ENCODE data around the gene PSMB11.

The PSMB11 gene

DNA sequence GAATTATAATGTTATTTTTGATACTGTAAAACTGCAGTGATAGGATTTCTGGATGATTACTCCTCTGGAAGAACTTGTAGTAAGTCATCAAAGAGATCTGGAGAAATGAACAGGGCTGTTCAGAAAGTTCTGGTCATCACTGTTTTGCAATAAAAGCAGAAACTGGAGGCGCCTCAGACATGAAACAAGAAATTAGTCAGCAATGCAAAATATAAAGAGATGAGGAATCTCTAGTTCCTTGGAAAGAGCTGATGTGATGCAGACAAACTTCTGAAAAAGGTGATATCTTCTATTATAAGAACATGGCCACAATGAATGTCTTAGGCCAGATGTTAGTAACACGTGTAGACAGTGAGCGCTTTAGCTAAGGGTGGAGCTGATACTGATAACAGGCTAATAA is 43.4 kb downstream of the PSMB11 start:
- DNase-seq (ENCODE audit: low spot score): no peak

DNA sequence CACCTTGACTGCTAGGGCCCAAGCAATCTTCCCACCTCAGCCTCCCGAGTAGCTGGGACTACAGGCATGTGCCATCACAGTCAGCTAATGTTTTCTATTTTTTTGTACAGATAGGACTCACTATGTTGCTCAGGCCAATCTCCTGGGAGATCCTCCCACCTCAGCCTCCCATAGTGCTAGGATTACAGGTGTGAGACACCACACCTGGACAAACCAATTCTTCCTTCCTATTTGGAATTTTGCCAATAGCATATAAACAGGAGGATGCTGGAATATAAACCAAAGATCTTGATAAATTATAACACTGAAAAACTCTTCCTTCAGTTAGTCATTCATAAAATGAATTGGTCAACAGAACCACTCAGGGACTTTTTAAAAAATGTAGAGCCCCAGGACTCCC is 44.6 kb downstream of the PSMB11 start:
- no peak for DNase-seq (ENCODE audit: low spot score)

DNA sequence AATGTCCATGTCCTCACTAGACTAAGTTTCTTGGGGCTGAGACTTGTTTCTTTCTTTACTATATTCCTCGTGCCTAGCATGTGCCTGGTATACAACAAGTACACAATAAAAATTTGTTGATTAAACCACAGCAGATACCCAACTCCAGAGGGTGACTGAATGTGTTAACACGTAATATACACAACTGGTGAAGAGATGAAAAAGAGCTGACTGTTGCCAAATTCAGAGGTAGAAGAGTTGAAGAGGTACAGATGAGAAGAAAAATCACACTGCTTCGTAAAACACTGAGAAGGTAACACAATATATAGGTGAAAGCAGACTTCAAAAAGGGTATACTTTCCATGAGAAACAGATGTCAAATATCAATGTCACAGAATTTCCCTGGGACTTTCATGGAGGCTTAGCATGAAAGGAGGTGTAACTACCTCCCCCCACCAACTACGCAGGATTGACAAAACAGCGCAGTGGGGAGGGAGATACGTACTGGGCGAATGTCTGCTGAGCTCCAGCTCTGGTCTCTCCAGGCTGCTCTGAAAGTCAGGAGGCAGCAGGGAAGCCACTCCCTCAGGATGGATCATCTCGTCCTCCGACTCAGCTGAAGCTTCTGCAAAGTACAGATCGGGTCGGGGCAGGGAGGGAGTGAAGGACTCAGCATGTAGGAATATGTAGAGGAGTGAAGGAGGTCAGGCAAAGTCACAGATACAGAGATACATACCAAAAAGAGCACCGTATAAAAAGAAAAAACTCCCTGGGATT is 47.7 kb downstream of the PSMB11 start:
- DNase-seq (ENCODE audit: low spot score): no peak

- no peak for DNase-seq (ENCODE audit: low spot score)
Measured at GRCh38 chr14:23090254-23090636, 48.2 kb downstream of the PSMB11 start.

DNA sequence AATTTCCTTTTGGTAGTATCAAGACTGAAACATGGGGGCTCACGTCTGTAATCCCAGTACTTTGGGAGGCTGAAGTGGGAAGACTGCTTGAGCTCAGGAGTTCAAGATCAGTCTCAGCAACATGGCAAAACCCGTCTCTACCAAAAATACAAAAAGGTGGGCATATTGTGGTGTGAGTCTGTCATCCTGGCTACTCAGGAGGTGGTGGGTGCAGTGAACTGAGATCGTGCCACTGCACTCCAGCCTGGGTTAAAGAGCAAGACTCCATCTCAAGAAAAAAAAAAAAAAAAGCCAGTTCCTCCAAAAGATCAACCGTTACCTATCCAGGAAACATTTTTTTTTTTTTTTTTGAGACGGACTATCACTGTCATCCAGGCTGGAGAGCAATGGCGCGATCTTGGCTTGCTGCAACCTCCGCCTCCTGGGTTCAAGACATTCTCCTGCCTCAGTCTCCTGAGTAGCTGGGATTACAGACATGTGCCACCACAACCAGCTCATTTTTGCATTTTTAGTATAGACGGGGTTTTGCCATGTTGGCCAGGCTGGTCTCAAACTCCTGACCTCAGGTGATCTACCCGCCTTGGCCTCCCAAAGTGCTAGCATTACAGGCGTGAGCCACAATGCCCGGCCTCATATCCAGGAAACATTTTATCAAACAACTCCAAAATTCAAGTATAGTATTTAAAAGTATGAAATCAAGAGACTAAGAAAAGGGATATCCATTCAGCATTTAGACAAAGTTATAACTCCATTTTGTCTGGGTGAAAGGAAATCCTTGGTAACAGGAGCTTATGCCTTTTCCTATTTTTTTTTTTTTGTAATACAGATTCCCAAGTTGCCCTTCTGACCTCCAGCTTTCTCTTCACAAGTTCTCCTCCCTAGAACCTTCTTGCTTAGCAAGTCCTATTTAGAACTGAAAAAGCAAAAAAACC is 49.5 kb downstream of the PSMB11 start:
- DNase-seq (ENCODE audit: low spot score): no peak

DNA sequence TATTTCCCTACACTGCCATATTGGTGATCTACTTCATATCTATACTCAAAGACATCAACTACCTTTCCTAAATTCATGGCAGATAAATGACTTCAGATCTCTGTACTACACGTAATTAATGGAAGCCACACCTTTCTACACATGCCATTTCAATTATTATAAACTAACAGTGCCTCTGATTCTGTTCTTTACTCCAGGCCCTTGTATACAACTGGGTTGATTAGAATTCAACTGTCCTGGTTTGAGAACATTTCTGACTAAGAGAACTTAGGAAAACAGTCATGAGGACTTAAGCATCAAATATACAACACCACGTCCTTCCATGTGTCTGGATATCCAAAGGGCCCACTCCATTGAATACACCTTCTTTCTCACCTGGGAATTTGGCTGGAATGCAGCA is 51.1 kb downstream of the PSMB11 start:
- DNase-seq (ENCODE audit: low spot score): no peak

DNA sequence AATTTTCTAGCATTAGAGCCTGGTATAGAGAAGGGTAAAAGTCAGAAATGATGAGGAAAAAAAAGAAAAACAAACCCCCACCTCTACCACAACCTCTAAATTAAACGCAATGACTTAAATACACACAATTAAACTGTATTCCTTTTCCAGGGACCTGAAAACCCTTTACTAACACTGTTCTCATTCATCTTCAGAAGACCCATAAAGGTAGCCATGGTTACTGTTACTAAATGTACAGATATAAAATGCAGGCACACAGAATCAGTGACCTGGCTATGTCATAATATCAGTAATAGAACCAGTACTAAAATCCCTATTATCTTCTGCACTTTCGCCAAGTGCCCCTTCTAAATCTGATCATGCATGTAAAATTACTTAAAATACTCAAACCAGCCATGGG is 51.5 kb downstream of the PSMB11 start:
- DNase-seq (ENCODE audit: low spot score): no peak
